GM12865 (cell line): ENCODE data around the gene CENPQ.

Experiments used
- DNase-seq: peaks from one replicate; pipeline ENCODE4 v3.0.0; 2010; ENCODE audit warnings: low read depth
- H3K4me3 ChIP-seq: 2 replicates; pipeline ENCODE4 v1.5.1; 2011; ENCODE audit warnings: mild to moderate bottlenecking, low read depth, low read length, control low read depth
- TF ChIP-seq, protein P1 (sequence below): IDR thresholded peaks from 2 replicates; pipeline ENCODE4 v1.5.1; 2011; ENCODE audit warnings: low read length, control low read depth, low read depth, inconsistent platforms; ENCODE audit not compliant: insufficient read depth; ENCODE audit errors: missing control alignments

Gene CENPQ

DNA sequence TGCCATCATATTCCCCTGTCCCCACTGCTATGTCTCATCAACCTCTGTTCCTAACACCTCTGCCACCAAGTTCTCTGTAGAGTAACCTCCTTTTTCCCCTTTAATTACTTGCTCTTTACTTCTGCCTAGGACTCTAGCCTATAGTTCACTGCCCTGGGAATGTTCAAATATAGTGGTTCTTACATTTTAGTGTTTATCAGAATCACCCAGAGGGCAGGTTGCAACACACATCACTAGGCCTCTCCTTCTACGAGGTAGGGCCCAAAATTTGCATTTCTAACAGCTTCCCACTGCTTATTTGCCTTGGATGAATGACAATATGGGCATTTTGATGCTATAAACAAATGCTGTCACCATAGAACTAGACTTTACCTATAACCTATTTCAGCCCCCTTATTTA is 64.2 kb downstream of the CENPQ start:
- TF ChIP-seq, protein P1, sequence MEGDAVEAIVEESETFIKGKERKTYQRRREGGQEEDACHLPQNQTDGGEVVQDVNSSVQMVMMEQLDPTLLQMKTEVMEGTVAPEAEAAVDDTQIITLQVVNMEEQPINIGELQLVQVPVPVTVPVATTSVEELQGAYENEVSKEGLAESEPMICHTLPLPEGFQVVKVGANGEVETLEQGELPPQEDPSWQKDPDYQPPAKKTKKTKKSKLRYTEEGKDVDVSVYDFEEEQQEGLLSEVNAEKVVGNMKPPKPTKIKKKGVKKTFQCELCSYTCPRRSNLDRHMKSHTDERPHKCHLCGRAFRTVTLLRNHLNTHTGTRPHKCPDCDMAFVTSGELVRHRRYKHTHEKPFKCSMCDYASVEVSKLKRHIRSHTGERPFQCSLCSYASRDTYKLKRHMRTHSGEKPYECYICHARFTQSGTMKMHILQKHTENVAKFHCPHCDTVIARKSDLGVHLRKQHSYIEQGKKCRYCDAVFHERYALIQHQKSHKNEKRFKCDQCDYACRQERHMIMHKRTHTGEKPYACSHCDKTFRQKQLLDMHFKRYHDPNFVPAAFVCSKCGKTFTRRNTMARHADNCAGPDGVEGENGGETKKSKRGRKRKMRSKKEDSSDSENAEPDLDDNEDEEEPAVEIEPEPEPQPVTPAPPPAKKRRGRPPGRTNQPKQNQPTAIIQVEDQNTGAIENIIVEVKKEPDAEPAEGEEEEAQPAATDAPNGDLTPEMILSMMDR, result no peak
- DNase-seq, result no peak
- H3K4me3 ChIP-seq, result no peak overlapping the region

- no peak overlapping the region for H3K4me3 ChIP-seq
- no peak for DNase-seq
These were observed 65.4 kb downstream of the CENPQ start for GRCh38 chr6:49528571-49528970.

GRCh38 chr6:49530141-49530776 is 67.1 kb downstream of the CENPQ start:
- no peak for DNase-seq
- TF ChIP-seq, protein P1, result no peak
- H3K4me3 ChIP-seq, result no peak overlapping the region

More at GRCh38 chr6:49528571-49528970, 65.4 kb downstream of the CENPQ start:
- TF ChIP-seq, protein P1, result no peak

DNA sequence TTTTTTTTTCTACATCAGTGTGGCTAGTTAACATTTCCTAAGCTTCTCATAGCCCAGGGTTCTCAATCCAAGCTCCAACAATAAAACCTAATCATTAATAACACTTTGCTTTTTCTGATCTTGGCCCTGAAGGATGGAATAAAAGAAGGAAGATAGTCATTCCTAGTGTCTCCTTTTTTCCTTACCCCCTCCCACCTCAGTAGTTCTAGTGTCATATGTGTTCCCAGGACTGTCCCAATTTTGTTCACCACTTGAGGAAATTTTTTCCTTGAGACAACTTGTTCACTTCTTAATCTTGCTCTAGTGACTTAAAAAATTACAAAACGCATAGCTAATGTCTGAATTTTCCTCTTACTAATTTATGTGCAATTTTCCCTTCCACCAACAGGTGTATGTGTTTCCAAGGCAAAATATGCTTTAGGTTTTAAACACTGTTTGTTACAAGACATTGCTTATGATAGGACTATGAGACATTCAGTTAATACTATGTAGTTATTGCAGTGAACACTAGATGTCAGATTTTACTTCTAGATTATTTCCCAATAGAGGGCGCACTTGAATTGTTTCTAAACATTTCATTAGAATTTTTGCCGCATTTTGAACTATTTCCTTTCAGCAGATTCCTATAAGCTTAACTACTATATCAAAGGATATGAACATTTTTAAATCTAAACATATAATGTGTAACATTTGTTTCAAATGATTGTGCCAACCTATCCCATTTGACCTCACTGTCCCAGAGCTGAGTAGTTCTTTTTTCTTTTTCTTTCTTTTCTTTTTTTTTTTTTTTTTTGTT is 68.8 kb downstream of the CENPQ start:
- TF ChIP-seq, protein P1, result peak; percentile 66
- peak; percentile 44 for DNase-seq
- H3K4me3 ChIP-seq, result peak overlapping the region; percentile 18; the same call in 1 of the 2 replicates

- TF ChIP-seq, protein P1, result no peak
- DNase-seq, result no peak
These were observed 72.6 kb downstream of the CENPQ start for GRCh38 chr6:49535795-49536194.

DNA sequence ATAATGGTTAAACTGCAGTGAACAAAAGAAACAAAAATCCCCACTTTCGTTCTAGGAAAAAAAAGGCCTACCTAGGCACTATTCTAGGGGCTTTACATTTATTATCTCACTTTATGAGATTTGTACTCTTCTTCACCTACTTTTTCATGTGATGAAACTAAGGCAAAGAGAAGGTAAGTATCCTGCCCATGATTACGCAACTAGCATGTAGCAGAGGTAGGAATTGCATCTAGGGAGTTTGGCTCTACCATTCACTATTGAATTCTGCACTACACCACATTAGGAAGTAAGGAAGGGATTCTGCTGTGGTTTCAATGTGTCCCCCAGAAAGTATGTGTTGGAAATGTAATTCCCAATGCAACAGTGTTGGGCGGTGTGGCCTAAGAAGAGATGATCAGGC is 75.9 kb downstream of the CENPQ start:
- TF ChIP-seq, protein P1, result no peak
- H3K4me3 ChIP-seq, result no peak overlapping the region
- no peak for DNase-seq

More at GRCh38 chr6:49535795-49536194, 72.6 kb downstream of the CENPQ start:
- H3K4me3 ChIP-seq, result no peak overlapping the region
